Ammon's horn (tissue), 1 donor: ENCODE results near the gene CDK16.
"Not testable (repeated sequence)": the region's sequence is repeated elsewhere in the genome, so short reads cannot be mapped to it uniquely, and the experiment has no call there.

Experiments used
- DNase-seq: peaks from one replicate; pipeline ENCODE4 v3.0.0-alpha.2; 2016; ENCODE audit warnings: low spot score

CDK16 gene

GRCh38 chrX:47250017-47250347, 31.5 kb downstream of the CDK16 start:
- no peak for DNase-seq

- DNase-seq, result not testable (repeated sequence)
These were observed 39.1 kb downstream of the CDK16 start for GRCh38 chrX:47257620-47258019.

- DNase-seq, result peak; percentile 15
These were observed 46.1 kb downstream of the CDK16 start for GRCh38 chrX:47264483-47265173.

GRCh38 chrX:47266643-47267042, 48.2 kb downstream of the CDK16 start:
- DNase-seq, result no peak

- no peak for DNase-seq
These were observed 53.5 kb downstream of the CDK16 start for GRCh38 chrX:47272013-47272408.

GRCh38 chrX:47273011-47273730, 54.7 kb downstream of the CDK16 start:
- DNase-seq, result no peak

GRCh38 chrX:47278691-47279090, 60.2 kb downstream of the CDK16 start:
- DNase-seq, result no peak
